GM19328 (cell line): ENCODE data around the gene TRRAP.
"Not testable (repeated sequence)": the region's sequence is repeated elsewhere in the genome, so short reads cannot be mapped to it uniquely, and the experiment has no call there.

Source experiments
- ATAC-seq: cut with Tn5 transposase; IDR thresholded peaks from one replicate; pipeline ENCODE4 v1.9.1; 2021; ENCODE audit warnings: mild to moderate bottlenecking, moderate library complexity; ENCODE audit not compliant: unreplicated experiment

The TRRAP gene

GRCh38 chr7:98878365-98879197, at the start of gene TRRAP:
Gene TRRAP, plus strand, starts transcription at chr7:98878532. Its CDS starts 2,619 bp downstream, at chr7:98881151.
- ATAC-seq, result peak; percentile 67

GRCh38 chr7:98830972-98831548, 47.3 kb upstream of the TRRAP start:
- ATAC-seq, result no peak

GRCh38 chr7:98831641-98832221, 46.6 kb upstream of the TRRAP start:
- no peak for ATAC-seq

- ATAC-seq, result no peak
Observed at GRCh38 chr7:98833022-98833421, 45.3 kb upstream of the TRRAP start.

GRCh38 chr7:98834949-98835348, 43.4 kb upstream of the TRRAP start:
- ATAC-seq, result no peak

GRCh38 chr7:98836811-98837629, 41.3 kb upstream of the TRRAP start:
- no peak for ATAC-seq

- ATAC-seq, result no peak
Observed at GRCh38 chr7:98837630-98837972, 40.7 kb upstream of the TRRAP start.

- ATAC-seq, result no peak
Observed at GRCh38 chr7:98840096-98840495, 38.2 kb upstream of the TRRAP start.

- no peak for ATAC-seq
Observed at GRCh38 chr7:98840722-98841121, 37.6 kb upstream of the TRRAP start.

GRCh38 chr7:98841179-98841997, 36.9 kb upstream of the TRRAP start:
- no peak for ATAC-seq

GRCh38 chr7:98842552-98842951, 35.8 kb upstream of the TRRAP start:
- not testable (repeated sequence) for ATAC-seq

- no peak for ATAC-seq
Observed at GRCh38 chr7:98848918-98849317, 29.4 kb upstream of the TRRAP start.

GRCh38 chr7:98852826-98853225, 25.5 kb upstream of the TRRAP start:
- no peak for ATAC-seq

- ATAC-seq, result no peak
Observed at GRCh38 chr7:98855610-98856422, 22.5 kb upstream of the TRRAP start.

- no peak for ATAC-seq
Observed at GRCh38 chr7:98860071-98860470, 18.3 kb upstream of the TRRAP start.

- ATAC-seq, result no peak
Observed at GRCh38 chr7:98862203-98862602, 16.1 kb upstream of the TRRAP start.

- ATAC-seq, result no peak
Observed at GRCh38 chr7:98862716-98863420, 15.5 kb upstream of the TRRAP start.

GRCh38 chr7:98863601-98864000, 14.7 kb upstream of the TRRAP start:
- no peak for ATAC-seq
